ENCODE results near the gene ZNF213.

DNA sequence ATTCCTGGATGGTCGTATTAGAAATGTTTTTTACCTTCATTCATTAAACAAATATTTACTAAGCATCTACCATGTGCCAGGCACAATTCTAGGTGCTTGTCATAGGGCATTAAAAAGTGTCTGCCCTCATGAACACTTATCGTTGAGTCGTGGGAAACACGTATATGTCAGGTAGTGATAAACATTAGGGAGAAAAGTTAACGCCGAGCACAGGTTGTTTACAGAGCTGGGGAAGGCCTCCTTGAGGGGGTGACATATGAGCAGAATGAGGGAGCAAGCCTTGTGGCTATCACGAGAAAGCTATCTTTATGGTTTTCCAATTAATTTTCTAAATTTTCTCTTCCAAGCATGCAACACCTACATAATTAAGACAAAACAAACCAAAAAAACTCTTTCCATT lies 985 bp upstream of the ZNF213 start:
- TF ChIP-seq, protein P1, sequence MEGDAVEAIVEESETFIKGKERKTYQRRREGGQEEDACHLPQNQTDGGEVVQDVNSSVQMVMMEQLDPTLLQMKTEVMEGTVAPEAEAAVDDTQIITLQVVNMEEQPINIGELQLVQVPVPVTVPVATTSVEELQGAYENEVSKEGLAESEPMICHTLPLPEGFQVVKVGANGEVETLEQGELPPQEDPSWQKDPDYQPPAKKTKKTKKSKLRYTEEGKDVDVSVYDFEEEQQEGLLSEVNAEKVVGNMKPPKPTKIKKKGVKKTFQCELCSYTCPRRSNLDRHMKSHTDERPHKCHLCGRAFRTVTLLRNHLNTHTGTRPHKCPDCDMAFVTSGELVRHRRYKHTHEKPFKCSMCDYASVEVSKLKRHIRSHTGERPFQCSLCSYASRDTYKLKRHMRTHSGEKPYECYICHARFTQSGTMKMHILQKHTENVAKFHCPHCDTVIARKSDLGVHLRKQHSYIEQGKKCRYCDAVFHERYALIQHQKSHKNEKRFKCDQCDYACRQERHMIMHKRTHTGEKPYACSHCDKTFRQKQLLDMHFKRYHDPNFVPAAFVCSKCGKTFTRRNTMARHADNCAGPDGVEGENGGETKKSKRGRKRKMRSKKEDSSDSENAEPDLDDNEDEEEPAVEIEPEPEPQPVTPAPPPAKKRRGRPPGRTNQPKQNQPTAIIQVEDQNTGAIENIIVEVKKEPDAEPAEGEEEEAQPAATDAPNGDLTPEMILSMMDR (IDR thresholded peaks at IDR 0.05; ENCODE audit: low read length) = no peak
- no peak for TF ChIP-seq EZH2 (IDR thresholded peaks at IDR 0.05; ENCODE audit: borderline replicate concordance, low read length)

Measured in OCI-LY1 (cell line).